GM12873 (cell line): ENCODE results near the gene KANSL1.

Source experiments
- TF ChIP-seq, protein P1 (sequence below): IDR thresholded peaks from 2 replicates; pipeline ENCODE4 v1.5.1; 2012; ENCODE audit warnings: low read depth, mild to moderate bottlenecking, moderate library complexity, low read length, control low read depth; ENCODE audit not compliant: insufficient read depth; ENCODE audit errors: missing control alignments

Gene KANSL1

DNA sequence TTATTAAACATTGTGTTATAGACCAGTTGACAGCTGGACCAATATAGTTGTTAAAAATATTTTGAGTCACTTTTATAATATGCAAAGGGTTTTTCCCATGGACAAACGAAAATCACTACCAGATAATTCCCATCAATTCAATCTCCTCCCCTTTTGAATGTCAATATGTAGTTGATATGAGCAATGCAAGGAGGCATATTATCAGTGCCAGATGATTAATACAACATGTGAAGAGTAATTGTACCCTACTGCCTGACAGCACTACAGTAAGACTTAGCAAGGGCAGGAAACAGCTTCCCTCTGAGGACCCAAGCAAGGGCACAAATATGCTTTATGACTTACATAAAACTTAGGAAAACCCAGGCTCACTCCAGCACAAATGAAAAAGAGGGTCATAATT, 17.3 kb downstream of the KANSL1 start:
- TF ChIP-seq, protein P1, sequence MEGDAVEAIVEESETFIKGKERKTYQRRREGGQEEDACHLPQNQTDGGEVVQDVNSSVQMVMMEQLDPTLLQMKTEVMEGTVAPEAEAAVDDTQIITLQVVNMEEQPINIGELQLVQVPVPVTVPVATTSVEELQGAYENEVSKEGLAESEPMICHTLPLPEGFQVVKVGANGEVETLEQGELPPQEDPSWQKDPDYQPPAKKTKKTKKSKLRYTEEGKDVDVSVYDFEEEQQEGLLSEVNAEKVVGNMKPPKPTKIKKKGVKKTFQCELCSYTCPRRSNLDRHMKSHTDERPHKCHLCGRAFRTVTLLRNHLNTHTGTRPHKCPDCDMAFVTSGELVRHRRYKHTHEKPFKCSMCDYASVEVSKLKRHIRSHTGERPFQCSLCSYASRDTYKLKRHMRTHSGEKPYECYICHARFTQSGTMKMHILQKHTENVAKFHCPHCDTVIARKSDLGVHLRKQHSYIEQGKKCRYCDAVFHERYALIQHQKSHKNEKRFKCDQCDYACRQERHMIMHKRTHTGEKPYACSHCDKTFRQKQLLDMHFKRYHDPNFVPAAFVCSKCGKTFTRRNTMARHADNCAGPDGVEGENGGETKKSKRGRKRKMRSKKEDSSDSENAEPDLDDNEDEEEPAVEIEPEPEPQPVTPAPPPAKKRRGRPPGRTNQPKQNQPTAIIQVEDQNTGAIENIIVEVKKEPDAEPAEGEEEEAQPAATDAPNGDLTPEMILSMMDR: no peak

DNA sequence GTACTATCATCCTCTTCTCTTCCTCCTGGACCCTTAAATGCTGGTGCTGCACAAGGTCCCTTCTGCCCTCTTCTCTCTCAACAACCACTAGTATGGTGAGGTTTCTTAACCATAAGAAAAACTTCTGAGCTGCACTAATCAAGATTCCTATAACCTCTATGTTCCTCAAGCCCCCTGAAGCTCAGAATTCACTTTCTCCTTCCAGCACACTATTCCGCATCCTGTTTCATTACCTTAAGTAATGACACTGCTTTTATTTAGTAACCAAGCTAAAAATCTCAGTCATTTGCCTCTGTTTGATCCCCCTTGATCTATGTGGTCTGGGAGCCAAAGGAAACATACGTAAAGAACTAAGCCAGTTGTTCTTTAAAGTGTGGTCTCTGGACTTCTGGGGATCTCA, 20.1 kb downstream of the KANSL1 start:
- TF ChIP-seq, protein P1: no peak

DNA sequence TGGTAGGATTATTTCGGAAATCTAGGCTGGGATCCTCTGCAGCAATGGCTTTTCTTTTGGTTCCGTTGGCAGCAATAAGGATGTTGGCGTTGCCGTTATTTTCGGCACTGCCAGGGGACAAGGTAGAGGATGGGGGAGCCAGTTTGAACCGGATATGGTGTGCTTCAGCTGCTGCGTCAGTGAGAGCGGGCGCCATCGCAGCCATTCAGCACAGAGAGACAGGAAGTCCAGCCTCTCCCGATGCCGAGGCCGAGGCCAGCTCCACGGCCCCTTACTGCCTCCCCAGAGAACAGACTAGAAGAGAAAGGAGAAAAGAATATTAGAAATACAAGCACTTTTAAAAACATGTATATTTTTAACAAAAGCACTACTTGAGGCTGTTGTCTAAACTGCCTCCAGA, 21.3 kb downstream of the KANSL1 start:
- TF ChIP-seq, protein P1: no peak

DNA sequence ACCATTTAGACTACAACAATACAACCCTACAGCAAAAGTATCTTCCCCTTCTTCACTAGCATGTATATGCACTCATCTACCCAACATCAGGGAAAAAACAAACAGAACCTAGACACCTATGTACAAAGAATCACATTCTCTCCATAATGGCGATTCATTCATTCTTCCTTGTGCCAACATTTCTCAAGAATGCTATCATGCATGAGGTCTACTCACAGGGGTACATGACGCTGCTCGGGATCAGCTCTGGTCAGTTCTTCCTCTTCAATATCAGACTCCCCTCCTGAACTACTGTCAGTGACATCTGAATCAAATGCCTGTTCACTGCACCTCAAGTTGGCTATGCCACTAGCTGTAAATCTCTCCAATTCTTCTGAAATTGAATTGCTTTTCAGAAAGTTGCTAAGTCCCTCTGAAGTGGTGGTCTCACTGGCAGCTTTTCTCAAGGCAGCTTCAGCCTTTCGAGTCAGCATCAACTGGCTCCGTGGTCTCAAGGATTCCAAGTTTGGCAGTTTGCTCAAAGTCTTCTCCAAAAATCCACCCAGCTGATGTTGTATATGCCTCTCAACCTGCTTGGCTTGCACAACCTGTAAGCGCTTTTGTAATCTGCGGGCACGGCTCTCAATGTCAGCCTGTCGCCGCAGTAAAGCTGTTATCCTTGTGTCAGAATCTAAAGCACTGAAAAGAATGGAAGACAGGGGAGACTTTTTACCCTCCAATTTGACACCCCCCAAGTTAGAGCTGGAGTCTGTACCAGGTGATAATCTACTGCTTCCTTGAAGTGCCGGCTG, 22.4 kb downstream of the KANSL1 start:
- TF ChIP-seq, protein P1: no peak

DNA sequence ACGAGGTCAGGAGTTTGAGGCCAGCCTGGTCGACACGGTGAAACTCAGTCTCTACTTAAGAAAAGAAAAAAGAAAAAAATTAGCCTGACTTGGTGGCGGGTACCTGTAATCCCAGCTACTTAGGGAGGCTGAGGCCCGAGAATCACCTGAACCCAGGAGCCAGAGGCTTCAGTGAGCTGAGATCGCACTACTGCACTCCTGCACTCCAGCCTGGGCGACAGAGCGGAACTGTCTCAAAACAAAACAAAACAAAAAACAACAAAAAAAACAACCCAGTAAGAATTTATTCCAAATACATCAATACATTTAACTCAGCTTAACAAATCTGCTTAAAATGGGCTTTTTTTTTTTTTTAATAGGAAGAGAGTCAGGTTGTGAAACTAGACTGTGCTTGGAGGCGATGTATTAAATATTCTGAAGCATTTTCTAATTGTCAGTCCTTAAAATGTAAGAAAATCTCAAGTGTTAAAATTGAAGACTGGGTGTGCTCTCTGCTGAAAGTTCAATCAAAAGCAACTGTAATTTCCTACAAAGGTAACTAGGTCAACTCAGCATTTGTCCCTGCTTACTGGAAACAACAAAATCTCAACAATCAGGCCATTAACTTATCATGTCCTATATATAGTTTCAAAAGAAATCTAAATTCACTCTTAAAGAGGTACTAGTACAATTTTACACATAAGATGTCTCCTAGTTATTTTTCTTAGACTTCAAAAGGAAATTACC, 23.2 kb downstream of the KANSL1 start:
- TF ChIP-seq, protein P1: no peak

DNA sequence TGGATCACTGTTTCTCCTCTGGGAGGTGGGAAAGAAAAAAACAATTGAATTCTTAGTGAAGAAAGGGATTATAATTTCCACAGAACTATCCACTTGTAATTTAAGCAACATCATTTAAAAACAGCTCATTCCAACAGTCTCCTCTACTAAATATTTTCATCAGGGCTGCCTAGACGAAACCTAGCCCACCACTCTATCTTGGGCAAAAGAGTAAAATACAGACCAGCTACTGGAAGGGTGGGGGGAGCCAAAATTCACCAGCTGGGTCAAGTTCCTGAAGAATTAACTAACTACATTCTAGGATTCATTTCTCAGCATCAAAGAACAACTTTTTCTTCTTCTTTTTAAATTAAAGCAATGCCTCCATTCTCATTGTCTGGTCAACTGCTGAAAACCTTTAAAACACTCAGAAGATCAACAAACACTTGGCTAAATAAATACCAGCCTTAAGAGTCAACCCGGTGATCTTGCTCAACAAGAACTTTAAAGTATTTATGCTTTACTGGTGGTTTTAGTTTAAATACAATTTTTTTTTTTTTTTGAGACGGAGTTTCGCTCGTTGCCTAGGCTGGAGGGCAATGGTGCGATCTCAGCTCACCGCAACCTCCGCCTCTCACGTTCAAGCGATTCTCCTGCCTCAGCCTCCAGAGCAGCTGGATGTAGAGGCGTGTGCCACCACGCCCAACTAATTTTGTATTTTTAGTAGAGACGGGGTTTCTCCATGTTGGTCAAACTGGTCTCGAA, 25.2 kb downstream of the KANSL1 start:
- TF ChIP-seq, protein P1: no peak

DNA sequence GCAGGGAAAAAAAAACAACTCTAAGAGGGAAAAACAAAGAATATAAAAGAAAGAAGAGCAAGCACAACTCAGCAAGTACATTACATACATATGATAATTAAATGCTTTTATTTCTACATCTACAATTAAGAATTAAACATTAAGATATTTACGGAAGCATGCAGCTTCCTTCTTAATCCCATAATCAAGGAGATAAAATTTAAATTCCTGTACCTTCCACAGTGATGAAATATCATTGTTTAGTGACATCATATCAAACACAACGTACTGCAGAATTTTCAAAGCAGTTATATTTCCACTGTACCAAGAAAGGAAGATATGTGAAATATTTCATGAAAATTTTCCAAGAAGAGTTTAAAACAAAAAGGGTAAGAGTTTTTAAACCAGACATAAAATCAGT, 26.0 kb downstream of the KANSL1 start:
- TF ChIP-seq, protein P1: no peak
